T-cell (primary cell): Measurements from ENCODE around the gene TMEM26. TPM values are rescaled to one million over a fixed set of nuclear protein-coding genes. Genes with fewer than 3 reads are reported as not detected.

Experiments used
- ATAC-seq, 4 experiments: fragments of 200-7000 bp in 3 of 4; fragments of 150-1000 bp in 1 of 4; cut with Tn5 transposase; replicated peaks in 1 of 4; 1 replicate in 3 of 4; 2 replicates in 1 of 4; pipeline ENCODE4 v1.10.0; 2021; ENCODE audit warnings: moderate library complexity in 3 of 4, mild to moderate bottlenecking in 2 of 4, moderate number of reproducible peaks in 1 of 4
- CTCF ChIA-PET, 2 donors: fragments of 300-600 bp; sonication (Branson Sonifier 250); formaldehyde crosslinking; loops; one replicate each; lab custom pipeline; 2022; ENCODE audit warnings: antibody characterized with exemption in 2 of 2; lab: Charles Lee
- POLR2A ChIA-PET, 2 donors: fragments of 300-600 bp; sonication (Branson Sonifier 250); formaldehyde crosslinking; loops; one replicate each; lab custom pipeline; 2022; ENCODE audit warnings: antibody characterized with exemption in 2 of 2; lab: Charles Lee
- DNase-seq, 35 experiments: peaks; one replicate each; pipeline versions ENCODE4 v3.0.0 to v3.0.0-alpha.2; 2013 to 2023
- H3K27ac ChIP-seq: one replicate; pipeline ENCODE4 v1.5.1; 2013; ENCODE audit warnings: low read length
- H3K27me3 ChIP-seq, 2 experiments: replicated peaks in 1 of 2; 1 replicate in 1 of 2; 2 replicates in 1 of 2; pipeline versions ENCODE4 v1.6.1 to v1.7.0; 2013; ENCODE audit warnings: low read length in 1 of 2, mixed read lengths in 1 of 2; ENCODE audit not compliant: control insufficient read depth in 2 of 2, insufficient read depth in 2 of 2; ENCODE audit errors: extremely low read depth in 1 of 2
- H3K36me3 ChIP-seq, 2 donors: 1 replicate in 1 of 2; 2 replicates in 1 of 2; pipeline versions ENCODE4 v1.6.1 to v1.7.0; 2013; ENCODE audit warnings: low read length in 1 of 2; ENCODE audit not compliant: control insufficient read depth in 2 of 2, insufficient read depth in 1 of 2; ENCODE audit errors: extremely low read depth in 1 of 2
- H3K4me1 ChIP-seq, 2 experiments: 1 replicate in 1 of 2; 2 replicates in 1 of 2; pipeline versions ENCODE4 v1.6.1 to v1.7.0; 2013; ENCODE audit warnings: low read length in 2 of 2, mixed read lengths in 1 of 2; ENCODE audit not compliant: insufficient read depth in 2 of 2, control insufficient read depth in 1 of 2; ENCODE audit errors: extremely low read depth in 1 of 2
- H3K4me3 ChIP-seq, 2 donors: 1 replicate in 1 of 2; 2 replicates in 1 of 2; pipeline versions ENCODE4 v1.5.1 to v1.7.0; 2013; ENCODE audit warnings: mild to moderate bottlenecking in 2 of 2, low read length in 1 of 2, moderate library complexity in 1 of 2; ENCODE audit not compliant: control insufficient read depth in 1 of 2; ENCODE audit errors: extremely low read depth in 1 of 2
- H3K9me3 ChIP-seq: 2 replicates; pipeline ENCODE4 v1.7.0; 2013
- H3K27ac Mint-ChIP-seq, 2 donors: one replicate each; pipeline ENCODE4 v1.8.0; 2020 to 2021; ENCODE audit warnings: mild to moderate bottlenecking in 2 of 2, mixed read lengths in 2 of 2
- H3K27me3 Mint-ChIP-seq, 2 donors: one replicate each; pipeline ENCODE4 v1.8.0; 2021 to 2022; ENCODE audit warnings: mixed read lengths in 2 of 2
- H3K36me3 Mint-ChIP-seq: one replicate; pipeline ENCODE4 v1.8.0; 2021; ENCODE audit warnings: mixed read lengths
- H3K4me1 Mint-ChIP-seq, 3 donors: one replicate each; pipeline ENCODE4 v1.8.0; 2020 to 2022; ENCODE audit warnings: mixed read lengths in 3 of 3, mild to moderate bottlenecking in 1 of 3
- H3K4me3 Mint-ChIP-seq, 3 donors: one replicate each; pipeline ENCODE4 v1.8.0; 2020 to 2022; ENCODE audit warnings: mild to moderate bottlenecking in 3 of 3, mixed read lengths in 3 of 3, moderate library complexity in 3 of 3
- H3K9me3 Mint-ChIP-seq, 3 donors: one replicate each; pipeline ENCODE4 v1.8.0; 2020 to 2022; ENCODE audit warnings: mixed read lengths in 3 of 3
- WGBS: methylation state at CpG from one replicate; pipeline ENCODE4 v1.1.5; 2013; ENCODE audit warnings: missing lambda C conversion rate; ENCODE audit not compliant: insufficient coverage; 5-methylcytosine and 5-hydroxymethylcytosine counted together
- total RNA-seq, 35 experiments: library from RNA in 6 of 35; stranded (reverse) in 6 of 35; fragments of 120-200 nt in 1 of 35; gene quantifications; one replicate each; pipeline versions ENCODE4 v1.2.1 to v1.2.4 and lab custom pipeline; 2013 to 2026

The TMEM26 gene
- total RNA-seq, 5 donors from 2014 or later (not counting 1 experiment from before 2014, with no cell fraction given), result not detected

GRCh38 chr10:61463035-61463909 is 10.1 kb upstream of the TMEM26 start:
- Histone ChIP-seq H3K4me1 (no peaks in the 10 kb centered on the region), H3K4me3 (no peak overlapping the region), H3K27ac (no peak overlapping the region), H3K9me3 (no peaks in the 10 kb centered on the region), H3K36me3 (no peaks in the 10 kb centered on the region), H3K27me3 (no peaks in the 10 kb centered on the region)
- POLR2A ChIA-PET, result interaction anchor here in 1 of 2 donors (0.6 kb wide), 1 partner anchor 54 kb away, joined by 4 read pairs; no protein-coding TSS in a partner anchor
- WGBS, result no CpG with 5 or more reads among the region's 5 CpGs
- no peak for ATAC-seq
- no peak for DNase-seq
- H3K4me1 Mint-ChIP-seq, result no peaks in the 10 kb centered on the region
- H3K27me3 Mint-ChIP-seq, result no peaks in the 10 kb centered on the region
- H3K4me3 Mint-ChIP-seq, result no peak overlapping the region
- H3K27ac Mint-ChIP-seq, result no peak overlapping the region
- CTCF ChIA-PET, result no interaction called here
- no peaks in the 10 kb centered on the region for H3K36me3 Mint-ChIP-seq
- H3K9me3 Mint-ChIP-seq, result no peaks in the 10 kb centered on the region

GRCh38 chr10:61460835-61461234 is 7.7 kb upstream of the TMEM26 start:
- POLR2A ChIA-PET, result no interaction called here
- Mint-ChIP-seq H3K27me3 (peaks cover 0 to 12% of the 10 kb centered on the region in 2 donors), H3K4me1 (no peaks in the 10 kb centered on the region), H3K27ac (no peak overlapping the region), H3K4me3 (no peak overlapping the region), H3K36me3 (no peaks in the 10 kb centered on the region), H3K9me3 (no peaks in the 10 kb centered on the region)
- Histone ChIP-seq H3K9me3 (no peaks in the 10 kb centered on the region), H3K4me1 (no peaks in the 10 kb centered on the region), H3K4me3 (no peak overlapping the region), H3K27me3 (no peaks in the 10 kb centered on the region), H3K36me3 (no peaks in the 10 kb centered on the region), H3K27ac (no peak overlapping the region)
- no peak for ATAC-seq
- CTCF ChIA-PET, result no interaction called here
- DNase-seq, result no peak

GRCh38 chr10:61458031-61458430 is 4.8 kb upstream of the TMEM26 start:
- no peak overlapping the region for H3K27ac ChIP-seq
- peaks cover 0 to 2% (median 0%) of the 10 kb centered on the region in 3 donors for H3K4me1 Mint-ChIP-seq
- no peak overlapping the region for H3K4me3 ChIP-seq
- H3K9me3 ChIP-seq, result no peaks in the 10 kb centered on the region
- H3K4me1 ChIP-seq, result peaks cover under 1 to 4% of the 10 kb centered on the region in 2 experiments
- H3K27ac Mint-ChIP-seq, result no peak overlapping the region
- ChIA-PET CTCF (no interaction called here), POLR2A (no interaction called here)
- no peaks in the 10 kb centered on the region for H3K9me3 Mint-ChIP-seq
- H3K27me3 Mint-ChIP-seq, result peaks cover 15 to 25% of the 10 kb centered on the region in 2 donors
- H3K4me3 Mint-ChIP-seq, result no peak overlapping the region
- H3K27me3 ChIP-seq, result peaks cover 0 to 7% of the 10 kb centered on the region in 2 experiments
- ATAC-seq, result no peak
- no peaks in the 10 kb centered on the region for H3K36me3 ChIP-seq
- DNase-seq, result no peak
- no peaks in the 10 kb centered on the region for H3K36me3 Mint-ChIP-seq
- WGBS, result no CpG with 5 or more reads among the region's 3 CpGs

- no peak overlapping the region for H3K4me3 Mint-ChIP-seq
- Histone ChIP-seq H3K9me3 (no peaks in the 10 kb centered on the region), H3K36me3 (no peaks in the 10 kb centered on the region), H3K27me3 (peaks cover 0 to 18% of the 10 kb centered on the region in 2 experiments), H3K4me1 (peaks cover 7 to 16% of the 10 kb centered on the region in 2 experiments), H3K4me3 (no peak overlapping the region), H3K27ac (no peak overlapping the region)
- ChIA-PET POLR2A (no interaction called here), CTCF (no interaction called here)
- H3K36me3 Mint-ChIP-seq, result no peaks in the 10 kb centered on the region
- no peak overlapping the region for H3K27ac Mint-ChIP-seq
- DNase-seq, result no peak
- ATAC-seq, result no peak
- H3K9me3 Mint-ChIP-seq, result no peaks in the 10 kb centered on the region
- peaks cover 31 to 39% of the 10 kb centered on the region in 2 donors for H3K27me3 Mint-ChIP-seq
- peaks cover 8 to 17% (median 8%) of the 10 kb centered on the region in 3 donors for H3K4me1 Mint-ChIP-seq
- WGBS, result 74% methylated on average over 3 of the region's 4 CpGs
These were observed 3.1 kb upstream of the TMEM26 start for GRCh38 chr10:61456095-61456789.

- CTCF ChIA-PET, result no interaction called here
- DNase-seq (no peak), ATAC-seq (no peak)
- Histone ChIP-seq H3K27ac (no peak overlapping the region), H3K36me3 (no peaks in the 10 kb centered on the region), H3K4me1 (peaks cover 7 to 16% of the 10 kb centered on the region in 2 experiments), H3K27me3 (peaks cover 0 to 18% of the 10 kb centered on the region in 2 experiments), H3K9me3 (no peaks in the 10 kb centered on the region), H3K4me3 (no peak overlapping the region)
- 81% methylated on average over 4 of the region's 8 CpGs for WGBS
- peaks cover 35 to 43% of the 10 kb centered on the region in 2 donors for H3K27me3 Mint-ChIP-seq
- H3K4me3 Mint-ChIP-seq, result no peak overlapping the region
- H3K4me1 Mint-ChIP-seq, result peaks cover 8 to 17% (median 8%) of the 10 kb centered on the region in 3 donors
- no peak overlapping the region for H3K27ac Mint-ChIP-seq
- H3K36me3 Mint-ChIP-seq, result no peaks in the 10 kb centered on the region
- POLR2A ChIA-PET, result no interaction called here
- no peaks in the 10 kb centered on the region for H3K9me3 Mint-ChIP-seq
These were observed 2.5 kb upstream of the TMEM26 start for GRCh38 chr10:61455656-61456055.

- peaks cover 8 to 17% (median 8%) of the 10 kb centered on the region in 3 donors for H3K4me1 Mint-ChIP-seq
- DNase-seq (no peak), ATAC-seq (no peak)
- H3K27me3 ChIP-seq, result peaks cover 0 to 18% of the 10 kb centered on the region in 2 experiments
- no peak overlapping the region for H3K4me3 Mint-ChIP-seq
- no CpG with 5 or more reads among the region's 4 CpGs for WGBS
- no peak overlapping the region for H3K27ac ChIP-seq
- H3K36me3 Mint-ChIP-seq, result no peaks in the 10 kb centered on the region
- H3K9me3 Mint-ChIP-seq, result no peaks in the 10 kb centered on the region
- H3K36me3 ChIP-seq, result no peaks in the 10 kb centered on the region
- H3K4me1 ChIP-seq, result peaks cover 7 to 16% of the 10 kb centered on the region in 2 experiments
- CTCF ChIA-PET, result no interaction called here
- peaks cover 35 to 43% of the 10 kb centered on the region in 2 donors for H3K27me3 Mint-ChIP-seq
- POLR2A ChIA-PET, result no interaction called here
- no peaks in the 10 kb centered on the region for H3K9me3 ChIP-seq
- no peak overlapping the region for H3K4me3 ChIP-seq
- no peak overlapping the region for H3K27ac Mint-ChIP-seq
These were observed 1.4 kb upstream of the TMEM26 start for GRCh38 chr10:61454541-61454940.
